Measurements from ENCODE around the gene FGFR3.

Gene FGFR3

GRCh38 chr4:1792158-1792831 lies 798 bp upstream of the FGFR3 start:
- DNase-seq, result no peak
- H3K27me3 ChIP-seq, result peaks cover 0 to 64% of the 10 kb centered on the region in 2 donors
- H3K4me3 ChIP-seq, result no peak overlapping the region
- H3K36me3 ChIP-seq, result no peaks in the 10 kb centered on the region
- peaks cover 0 to 33% (median 21%) of the 10 kb centered on the region in 4 donors for H3K4me1 ChIP-seq
- no peaks in the 10 kb centered on the region for H3K9me3 ChIP-seq
- intact Hi-C loops (cut with DNase I; ENCODE audit: low total_unique reads), result loop anchor here (5.0 kb wide), 1 partner anchor 700 kb away; no protein-coding TSS in a partner anchor
- TF ChIP-seq CTCF (IDR thresholded peaks at IDR 0.05), result no peak
- H3K27ac ChIP-seq, result no peak overlapping the region

GRCh38 chr4:1793496-1793840 lies 375 bp downstream of the FGFR3 start:
- intact Hi-C loops (cut with DNase I; ENCODE audit: low total_unique reads), result loop anchor here (5.0 kb wide), 1 partner anchor 699 kb away; no protein-coding TSS in a partner anchor
- no peak for TF ChIP-seq CTCF (IDR thresholded peaks at IDR 0.05)
- no peak overlapping the region for H3K27ac ChIP-seq
- no peaks in the 10 kb centered on the region for H3K9me3 ChIP-seq
- peaks cover 0 to 24% (median 17%) of the 10 kb centered on the region in 4 donors for H3K4me1 ChIP-seq
- no peaks in the 10 kb centered on the region for H3K36me3 ChIP-seq
- peak overlapping the region; percentile 44 to 58 for H3K4me3 ChIP-seq
- peaks cover 0 to 71% of the 10 kb centered on the region in 2 donors for H3K27me3 ChIP-seq
- no peak for DNase-seq

GRCh38 chr4:1793940-1794808 lies 1.1 kb downstream of the FGFR3 start:
- TF ChIP-seq CTCF (IDR thresholded peaks at IDR 0.05), result no peak
- no peaks in the 10 kb centered on the region for H3K36me3 ChIP-seq
- H3K4me3 ChIP-seq, result peak overlapping the region; percentile 44 to 58
- no peak for DNase-seq
- H3K4me1 ChIP-seq, result peaks cover 0 to 24% (median 17%) of the 10 kb centered on the region in 4 donors
- intact Hi-C loops (cut with DNase I; ENCODE audit: low total_unique reads), result loop anchor here (5.0 kb wide), 1 partner anchor 698 kb away; no protein-coding TSS in a partner anchor
- peaks cover 0 to 78% of the 10 kb centered on the region in 2 donors for H3K27me3 ChIP-seq
- no peak overlapping the region for H3K27ac ChIP-seq
- H3K9me3 ChIP-seq, result no peaks in the 10 kb centered on the region

- peak overlapping the region; percentile 44 to 58 for H3K4me3 ChIP-seq
- no peaks in the 10 kb centered on the region for H3K36me3 ChIP-seq
- no peak for DNase-seq
- TF ChIP-seq CTCF (IDR thresholded peaks at IDR 0.05), result no peak
- intact Hi-C loops (cut with DNase I; ENCODE audit: low total_unique reads), result loop anchor here (5.0 kb wide), 1 partner anchor 697 kb away; no protein-coding TSS in a partner anchor
- peaks cover 0 to 80% of the 10 kb centered on the region in 2 donors for H3K27me3 ChIP-seq
- H3K4me1 ChIP-seq, result peaks cover 0 to 24% (median 17%) of the 10 kb centered on the region in 4 donors
- no peaks in the 10 kb centered on the region for H3K9me3 ChIP-seq
- H3K27ac ChIP-seq, result no peak overlapping the region
Measured at GRCh38 chr4:1794809-1795298, 1.8 kb downstream of the FGFR3 start.

GRCh38 chr4:1795299-1796195 lies 2.5 kb downstream of the FGFR3 start:
- H3K27ac ChIP-seq, result no peak overlapping the region
- intact Hi-C loops (cut with DNase I; ENCODE audit: low total_unique reads), result no loop called here
- no peaks in the 10 kb centered on the region for H3K36me3 ChIP-seq

More at GRCh38 chr4:1795299-1796195, 2.5 kb downstream of the FGFR3 start:
- Histone ChIP-seq H3K9me3 (no peaks in the 10 kb centered on the region), H3K27me3 (peaks cover 0 to 80% of the 10 kb centered on the region in 2 donors), H3K4me3 (peak overlapping the region; percentile 44 to 58), H3K4me1 (peaks cover 0 to 24% (median 17%) of the 10 kb centered on the region in 4 donors)
- no peak for TF ChIP-seq CTCF (IDR thresholded peaks at IDR 0.05)
- no peak for DNase-seq

All from tibial artery (tissue), 4 donors.